Neural progenitor cell (in vitro differentiated cells): ENCODE data around the gene PINLYP.

Experiments
- CTCF ChIP-seq: fragments of 200-600 bp; sonication (generic); IDR thresholded peaks from 2 replicates; pipeline ENCODE4 v1.5.1; 2017; ENCODE audit warnings: antibody characterized with exemption, mild to moderate bottlenecking
- EZH2 ChIP-seq: fragments of 200-600 bp; sonication (generic); IDR thresholded peaks from 2 replicates; pipeline ENCODE4 v1.6.1; 2017; ENCODE audit warnings: antibody characterized with exemption, mild to moderate bottlenecking, moderate library complexity
- EZH2phosphoT487 ChIP-seq: fragments of 200-600 bp; sonication (generic); IDR thresholded peaks from 2 replicates; pipeline ENCODE4 v1.6.1; 2017; ENCODE audit warnings: antibody characterized with exemption

- TF ChIP-seq CTCF (no peak), EZH2 (no peak), EZH2phosphoT487 (no peak)
Observed at GRCh38 chr19:43575955-43576878, 616 bp downstream of the PINLYP start.
